LNCaP clone FGC (cell line): ENCODE measurements around the gene CTSO.

Experiments used
- DNase-seq: peaks from one replicate; pipeline ENCODE4 v3.0.0-alpha.2; 2011; ENCODE audit warnings: low read depth
- H3K4me3 ChIP-seq: 2 replicates; pipeline ENCODE4 v1.5.1; 2011; ENCODE audit warnings: mild to moderate bottlenecking, low read depth, low read length, control low read depth
- CTCF ChIP-seq: IDR thresholded peaks from 2 replicates; pipeline ENCODE4 v1.5.1; 2012; ENCODE audit warnings: mild to moderate bottlenecking; ENCODE audit not compliant: control insufficient read depth, insufficient read depth; ENCODE audit errors: extremely low read depth

The CTSO gene

GRCh38 chr4:155909615-155910226 is 43.9 kb downstream of the CTSO start:
- no peak for DNase-seq
- no peak overlapping the region for H3K4me3 ChIP-seq
- TF ChIP-seq CTCF: no peak

GRCh38 chr4:155908187-155909139 is 45.2 kb downstream of the CTSO start:
- DNase-seq: no peak
- no peak for TF ChIP-seq CTCF
- H3K4me3 ChIP-seq: no peak overlapping the region

GRCh38 chr4:155907556-155907955 is 46.1 kb downstream of the CTSO start:
- no peak for TF ChIP-seq CTCF
- no peak overlapping the region for H3K4me3 ChIP-seq
- DNase-seq: no peak

GRCh38 chr4:155906554-155907247 is 47.0 kb downstream of the CTSO start:
- DNase-seq: no peak
- TF ChIP-seq CTCF: no peak
- H3K4me3 ChIP-seq: no peak overlapping the region

GRCh38 chr4:155904331-155904730 is 49.3 kb downstream of the CTSO start:
- no peak for DNase-seq
- no peak overlapping the region for H3K4me3 ChIP-seq
- no peak for TF ChIP-seq CTCF

GRCh38 chr4:155903453-155903852 is 50.2 kb downstream of the CTSO start, which contains the start of gene TDO2:
TDO2 (plus strand) TSS chr4:155903696; CDS start chr4:155903759, 63 bp downstream.
- H3K4me3 ChIP-seq: no peak within 1 kb of the TSS
- no peak for DNase-seq
- no peak for TF ChIP-seq CTCF
